ENCODE measurements around the gene OPN1SW. TPM values are rescaled to one million over a fixed set of nuclear protein-coding genes. Genes with fewer than 3 reads are reported as not detected.

Gene OPN1SW
- total and polyA plus RNA-seq, 9 of the 15 experiments (the other 6 are each of a cell fraction or from before 2014, with no cell fraction given): 0.84 to 1.0 TPM; not detected in 7

DNA sequence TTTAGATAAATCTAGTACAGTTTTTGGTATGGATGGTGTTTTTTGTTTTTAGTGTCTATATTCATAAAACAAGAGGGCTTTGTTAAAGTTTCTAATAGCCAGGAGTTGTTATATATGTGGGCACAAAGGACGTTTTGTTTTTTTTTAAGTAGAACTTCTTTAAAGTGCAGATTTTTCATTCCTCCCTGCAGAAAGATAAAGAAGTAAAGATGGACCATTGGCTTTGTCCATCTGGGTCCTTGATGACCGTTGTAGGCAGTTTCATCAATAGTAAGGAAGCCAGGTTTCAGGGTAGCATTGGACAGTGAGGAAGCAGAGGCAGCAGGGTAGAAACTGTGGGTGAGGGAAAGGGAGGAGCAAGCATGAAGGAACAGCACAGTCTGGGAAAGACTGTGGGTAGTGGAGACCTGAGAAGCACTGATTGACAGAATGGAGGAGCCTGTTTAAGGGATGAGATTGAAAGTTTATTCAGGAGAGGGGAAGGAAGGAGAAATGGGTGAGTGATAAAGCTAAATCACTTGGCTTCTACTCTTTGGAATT is 31.2 kb downstream of the OPN1SW start (continued):
- TF ChIP-seq, protein P1, sequence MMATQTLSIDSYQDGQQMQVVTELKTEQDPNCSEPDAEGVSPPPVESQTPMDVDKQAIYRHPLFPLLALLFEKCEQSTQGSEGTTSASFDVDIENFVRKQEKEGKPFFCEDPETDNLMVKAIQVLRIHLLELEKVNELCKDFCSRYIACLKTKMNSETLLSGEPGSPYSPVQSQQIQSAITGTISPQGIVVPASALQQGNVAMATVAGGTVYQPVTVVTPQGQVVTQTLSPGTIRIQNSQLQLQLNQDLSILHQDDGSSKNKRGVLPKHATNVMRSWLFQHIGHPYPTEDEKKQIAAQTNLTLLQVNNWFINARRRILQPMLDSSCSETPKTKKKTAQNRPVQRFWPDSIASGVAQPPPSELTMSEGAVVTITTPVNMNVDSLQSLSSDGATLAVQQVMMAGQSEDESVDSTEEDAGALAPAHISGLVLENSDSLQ (IDR thresholded peaks at IDR 0.05): peak; percentile 24; the same call in 1 of the 2 replicates
- 0 out of 2 replicates have a peak, but pooled peaks have one; percentile 7 for TF ChIP-seq ELF4 (CRISPR knock-in tag; IDR thresholded peaks at IDR 0.05)

- Histone ChIP-seq H4K20me1 (replicated peaks; ENCODE audit: control insufficient read depth, insufficient read depth, low read length) (peaks cover 77% of the 10 kb centered on the region), H3K27ac (ENCODE audit: extremely low read depth, low read depth, low read length) (peak overlapping the region; percentile 38)
- TF ChIP-seq NONO (IDR thresholded peaks at IDR 0.05; ENCODE audit: low read depth in 2 of 2, low read length in 1 of 2): no peak
- TF ChIP-seq ZFPM2 (CRISPR knock-in tag; IDR thresholded peaks at IDR 0.05): no peak
- TF ChIP-seq JUN (IDR thresholded peaks at IDR 0.05; ENCODE audit: borderline replicate concordance, low read depth, low read length): peak; percentile 79; the same call in 1 of the 2 replicates
- TF ChIP-seq JUN (CRISPR knock-in tag; IDR thresholded peaks at IDR 0.05; ENCODE audit: borderline replicate concordance): no peak
- no peak for TF ChIP-seq HSF4 (CRISPR knock-in tag; IDR thresholded peaks at IDR 0.05; ENCODE audit: borderline replicate concordance)
- peak; percentile 28 for TF ChIP-seq EGR1 (conservative IDR thresholded peaks at IDR 0.05)
- peak; percentile 59 for TF ChIP-seq NKRF (IDR thresholded peaks at IDR 0.05; ENCODE audit: borderline replicate concordance)
- TF ChIP-seq DDX20 (tag; IDR thresholded peaks at IDR 0.05; ENCODE audit: low read depth): no peak
- TF ChIP-seq E2F6 (IDR thresholded peaks at IDR 0.05; ENCODE audit: borderline replicate concordance in 1 of 2, extremely low read depth in 1 of 2, insufficient read depth in 1 of 2, insufficient read length in 1 of 2, low read depth in 1 of 2, low read length in 1 of 2, poor library complexity in 1 of 2, severe bottlenecking in 1 of 2): peak in 1 of 2 experiments; percentile 48
- TF ChIP-seq, protein P1 (IDR thresholded peaks at IDR 0.05): no peak
- no peak for TF ChIP-seq MTA1 (IDR thresholded peaks at IDR 0.05; ENCODE audit: borderline replicate concordance)
- TF ChIP-seq ARHGAP35 (IDR thresholded peaks at IDR 0.05; ENCODE audit: partially characterized antibody): no peak
Measured at GRCh38 chr7:128743112-128743772, 32.4 kb downstream of the OPN1SW start.

More at GRCh38 chr7:128743112-128743772, 32.4 kb downstream of the OPN1SW start:
- Histone ChIP-seq H3K36me3 (ENCODE audit: control insufficient read depth, insufficient read depth, low read length) (peaks cover 76% of the 10 kb centered on the region), H3K4me2 (ENCODE audit: insufficient read depth, low read length) (peak overlapping the region; percentile 26; the same call in 1 of the 2 replicates), H3K9me3 (replicated peaks; ENCODE audit: control insufficient read depth, insufficient read depth, low read depth, low read length) (no peaks in the 10 kb centered on the region), H3K9me1 (ENCODE audit: control insufficient read depth, insufficient read depth, low read length) (peaks cover 5% of the 10 kb centered on the region), H3K4me1 (replicated peaks in 1 of 2; ENCODE audit: control insufficient read depth in 2 of 2, insufficient read depth in 2 of 2, low read length in 2 of 2) (peaks cover 19 to 51% of the 10 kb centered on the region in 2 experiments), H3K79me2 (ENCODE audit: control insufficient read depth, insufficient read depth, low read length) (peaks cover 98% of the 10 kb centered on the region), H2AFZ (ENCODE audit: low read depth, low read length) (no peak overlapping the region), H3K27me3 (ENCODE audit: control insufficient read depth in 2 of 2, insufficient read depth in 2 of 2, low read length in 2 of 2) (no peaks in the 10 kb centered on the region), H3K4me3 (no peak overlapping the region), H3K9ac (ENCODE audit: insufficient read depth in 1 of 2, low read depth in 2 of 2, low read length in 2 of 2) (peak overlapping the region; percentile 56 to 97; a peak in 3 of 4 replicates)
- ATAC-seq: 0 out of 3 replicates have a peak, but pooled peaks have one; percentile 9
- CTCF ChIA-PET (ENCODE audit: low intra/inter-chr PET ratio): no interaction called here
- intact Hi-C loops (cut with micrococcal nuclease) (no loop called here), in situ Hi-C loops (cut with MboI) (no loop called here)
- WGBS (ENCODE audit: insufficient coverage, low coverage, missing lambda C conversion rate): 24% methylated on average over 7 of the region's 7 CpGs
- DNase-seq (ENCODE audit: extremely low read depth in 1 of 4, low spot score in 3 of 4): peak in 1 of 4 experiments; percentile 83
- POLR2A ChIA-PET: interaction anchor here (0.8 to 10.5 kb wide), 5 partner anchors 12 to 119 kb away, joined by 3 to 242 read pairs (median 40); partner anchors contain the start of gene ATP6V1F
- no TSS peak for BruUV-seq (replicated peaks)
- FAIRE-seq: no peak

Data from K562 (cell line).